Upper lobe of right lung (tissue), 1 donor: Measurements from ENCODE around the gene MFAP3L. TPM values are rescaled to one million over a fixed set of nuclear protein-coding genes. Genes with fewer than 3 reads are reported as not detected.

ENCODE experiments used
- ATAC-seq: fragments of 200-7000 bp; cut with Tn5 transposase; one replicate; pipeline ENCODE4 v1.9.1; 2020; ENCODE audit warnings: mild to moderate bottlenecking, moderate library complexity
- DNase-seq: peaks from one replicate; pipeline ENCODE4 v3.0.0-alpha.2; 2020
- H3K27ac ChIP-seq: fragments of 200-600 bp; one replicate; pipeline ENCODE4 v1.8.0; 2022
- H3K27me3 ChIP-seq: fragments of 200-600 bp; one replicate; pipeline ENCODE4 v1.8.0; 2022; ENCODE audit warnings: mild to moderate bottlenecking
- H3K36me3 ChIP-seq: fragments of 200-600 bp; one replicate; pipeline ENCODE4 v1.8.0; 2022
- H3K4me1 ChIP-seq: fragments of 200-600 bp; one replicate; pipeline ENCODE4 v1.8.0; 2022
- H3K4me3 ChIP-seq: fragments of 200-600 bp; one replicate; pipeline ENCODE4 v1.8.0; 2022; ENCODE audit warnings: mild to moderate bottlenecking
- H3K9me3 ChIP-seq: fragments of 200-600 bp; one replicate; pipeline ENCODE4 v1.8.0; 2022
- intact Hi-C: fragments of 100-400 bp; cut with DNase I; formaldehyde crosslinking; loops from one replicate; pipeline ENCODE4 v1.11.0; 2022
- total RNA-seq: library from RNA; stranded (reverse); fragmentation: NEBNext Ultra II Directional; extraction: Animal tissue kit (Norgen Biotek cat#: 25700); gene quantifications from one replicate; pipeline ENCODE4 v1.2.1, GENCODE V29; 2021
- TF ChIP-seq, protein P1 (sequence below): fragments of 200-600 bp; IDR thresholded peaks from one replicate; pipeline ENCODE4 v1.8.0; 2022; ENCODE audit warnings: antibody characterized with exemption
- donor health status: DM: no; HTN: yes; CAD: no; lungs with severe emphysema.

Gene MFAP3L
- total RNA-seq, 1 donor from 2014 or later: 9.6 TPM

DNA sequence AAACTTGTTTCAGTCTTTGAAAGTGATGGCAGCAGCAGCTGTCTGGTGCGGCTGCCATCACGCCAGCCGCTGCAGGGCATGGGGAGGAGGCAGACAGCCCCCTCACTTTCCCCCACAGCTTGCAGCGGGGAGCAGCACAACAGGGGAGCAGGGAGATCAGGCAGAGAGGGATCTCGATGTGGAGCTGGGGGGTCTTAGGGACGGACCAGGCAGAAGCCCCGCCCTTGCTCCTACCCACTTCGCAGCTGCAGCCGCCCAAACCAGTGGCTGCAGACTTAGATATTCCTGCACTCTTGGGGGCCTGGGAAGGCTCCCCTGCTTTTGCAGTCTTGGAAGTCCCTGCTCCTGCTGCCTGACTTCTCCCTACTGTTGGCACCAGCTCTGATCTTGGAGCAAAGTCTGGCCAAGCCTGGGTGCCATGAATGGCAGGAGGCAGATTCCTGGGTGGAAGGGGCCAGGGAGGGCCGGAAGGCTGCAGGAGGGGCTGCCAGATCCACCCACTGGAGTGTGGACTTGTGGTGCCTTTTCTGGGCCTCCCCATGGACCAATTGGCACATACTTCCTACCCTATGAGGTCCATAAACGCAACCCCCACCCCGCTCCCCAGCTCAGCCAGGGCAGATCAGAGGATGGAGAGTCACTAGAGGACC is 14.0 kb upstream of the MFAP3L start:
- TF ChIP-seq, protein P1, sequence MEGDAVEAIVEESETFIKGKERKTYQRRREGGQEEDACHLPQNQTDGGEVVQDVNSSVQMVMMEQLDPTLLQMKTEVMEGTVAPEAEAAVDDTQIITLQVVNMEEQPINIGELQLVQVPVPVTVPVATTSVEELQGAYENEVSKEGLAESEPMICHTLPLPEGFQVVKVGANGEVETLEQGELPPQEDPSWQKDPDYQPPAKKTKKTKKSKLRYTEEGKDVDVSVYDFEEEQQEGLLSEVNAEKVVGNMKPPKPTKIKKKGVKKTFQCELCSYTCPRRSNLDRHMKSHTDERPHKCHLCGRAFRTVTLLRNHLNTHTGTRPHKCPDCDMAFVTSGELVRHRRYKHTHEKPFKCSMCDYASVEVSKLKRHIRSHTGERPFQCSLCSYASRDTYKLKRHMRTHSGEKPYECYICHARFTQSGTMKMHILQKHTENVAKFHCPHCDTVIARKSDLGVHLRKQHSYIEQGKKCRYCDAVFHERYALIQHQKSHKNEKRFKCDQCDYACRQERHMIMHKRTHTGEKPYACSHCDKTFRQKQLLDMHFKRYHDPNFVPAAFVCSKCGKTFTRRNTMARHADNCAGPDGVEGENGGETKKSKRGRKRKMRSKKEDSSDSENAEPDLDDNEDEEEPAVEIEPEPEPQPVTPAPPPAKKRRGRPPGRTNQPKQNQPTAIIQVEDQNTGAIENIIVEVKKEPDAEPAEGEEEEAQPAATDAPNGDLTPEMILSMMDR: no peak
- H3K36me3 ChIP-seq: no peaks in the 10 kb centered on the region
- no peaks in the 10 kb centered on the region for H3K27me3 ChIP-seq
- no peaks in the 10 kb centered on the region for H3K9me3 ChIP-seq
- H3K4me3 ChIP-seq: no peak overlapping the region
- H3K4me1 ChIP-seq: no peaks in the 10 kb centered on the region
- DNase-seq (no peak), ATAC-seq (peak; percentile 19)
- intact Hi-C loops: no loop called here
- no peak overlapping the region for H3K27ac ChIP-seq

DNA sequence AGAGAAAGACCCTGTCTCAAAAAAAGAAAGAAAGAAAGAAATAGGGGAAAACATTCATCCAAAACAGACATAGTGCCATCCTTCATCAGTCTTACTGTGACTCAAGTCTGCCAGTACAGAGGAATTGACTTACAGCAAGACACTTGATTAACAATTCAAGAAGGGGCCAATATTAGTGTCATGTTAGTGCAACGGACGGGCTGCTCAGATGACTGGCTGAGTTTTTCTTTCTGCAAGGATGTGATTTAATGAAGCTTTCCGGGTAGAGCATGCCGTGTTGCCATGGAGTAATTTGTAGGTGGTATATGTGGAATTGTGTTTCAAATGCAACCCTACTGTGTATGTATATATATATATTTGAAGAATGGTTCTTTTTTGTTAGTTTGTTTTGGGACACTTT is 12.6 kb upstream of the MFAP3L start:
- no peaks in the 10 kb centered on the region for H3K9me3 ChIP-seq
- no peak overlapping the region for H3K27ac ChIP-seq
- intact Hi-C loops: no loop called here
- ATAC-seq (no peak), DNase-seq (no peak)
- H3K27me3 ChIP-seq: no peaks in the 10 kb centered on the region
- no peak overlapping the region for H3K4me3 ChIP-seq
- H3K36me3 ChIP-seq: no peaks in the 10 kb centered on the region
- H3K4me1 ChIP-seq: no peaks in the 10 kb centered on the region
- TF ChIP-seq, protein P1: no peak

DNA sequence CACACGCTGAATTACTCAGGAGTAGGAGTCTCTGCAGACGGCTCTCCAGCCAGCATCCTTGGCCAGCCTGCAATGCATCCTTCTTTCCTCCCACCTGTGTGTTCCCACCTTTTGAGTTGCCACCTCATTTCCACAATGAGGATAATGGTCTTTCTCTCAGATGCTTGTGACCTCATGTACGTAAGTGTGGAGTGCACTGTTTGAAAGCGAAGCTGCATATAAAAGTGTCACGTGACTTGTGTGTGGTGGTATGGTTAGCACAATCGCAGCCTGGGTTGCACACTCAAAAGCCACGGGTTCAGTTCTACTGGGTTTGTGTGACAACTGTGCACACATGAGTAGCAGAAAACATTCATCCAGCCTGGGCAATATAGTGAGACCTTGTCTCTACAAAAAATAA is 12.0 kb upstream of the MFAP3L start:
- no peaks in the 10 kb centered on the region for H3K9me3 ChIP-seq
- H3K36me3 ChIP-seq: no peaks in the 10 kb centered on the region
- no peak overlapping the region for H3K27ac ChIP-seq
- ATAC-seq: no peak
- no peaks in the 10 kb centered on the region for H3K4me1 ChIP-seq
- no peak for DNase-seq
- no peaks in the 10 kb centered on the region for H3K27me3 ChIP-seq
- no peak overlapping the region for H3K4me3 ChIP-seq
- TF ChIP-seq, protein P1: no peak
- intact Hi-C loops: no loop called here

DNA sequence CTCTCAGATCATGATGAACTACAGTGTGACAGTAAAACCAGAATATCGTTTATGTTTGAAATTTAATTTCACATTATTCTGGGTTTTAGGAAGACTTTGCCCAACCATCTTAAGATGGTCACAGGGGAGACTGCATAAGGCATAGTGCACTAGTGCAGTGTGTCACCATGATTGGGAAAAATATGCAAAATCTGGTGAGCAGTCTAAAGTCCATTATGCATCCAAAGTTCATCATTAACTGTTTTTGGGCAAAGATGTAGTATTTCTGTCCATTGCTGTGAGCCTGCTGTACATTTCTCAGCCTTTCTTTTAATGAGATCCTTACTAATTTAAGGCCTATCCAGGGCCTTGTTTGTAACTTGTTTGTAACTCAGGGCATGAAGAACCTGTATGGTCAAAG is 11.3 kb upstream of the MFAP3L start:
- ATAC-seq (no peak), DNase-seq (no peak)
- Histone ChIP-seq H3K36me3 (no peaks in the 10 kb centered on the region), H3K4me3 (no peak overlapping the region), H3K27ac (no peak overlapping the region), H3K9me3 (no peaks in the 10 kb centered on the region), H3K27me3 (no peaks in the 10 kb centered on the region), H3K4me1 (no peaks in the 10 kb centered on the region)
- TF ChIP-seq, protein P1: no peak
- intact Hi-C loops: no loop called here

DNA sequence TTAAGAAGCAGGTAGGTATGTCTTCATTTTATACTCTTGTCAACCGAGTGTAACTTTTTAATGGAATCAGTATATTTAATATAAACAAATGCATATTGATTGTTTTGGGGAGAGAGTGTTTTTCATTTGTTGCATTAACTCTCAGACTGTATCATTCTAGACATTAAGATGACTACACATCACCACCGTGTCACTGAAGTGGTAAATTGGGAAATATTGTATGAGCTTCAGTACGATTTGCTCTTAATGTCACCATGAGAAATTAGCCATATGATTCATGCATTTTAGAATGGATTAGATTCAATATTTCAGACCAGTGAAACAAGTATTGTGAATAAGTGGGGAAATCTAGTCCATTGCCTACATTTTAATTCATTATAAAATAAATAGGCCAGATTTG is 9.7 kb upstream of the MFAP3L start:
- intact Hi-C loops: no loop called here
- no peak overlapping the region for H3K4me3 ChIP-seq
- DNase-seq (no peak), ATAC-seq (no peak)
- H3K36me3 ChIP-seq: no peaks in the 10 kb centered on the region
- no peaks in the 10 kb centered on the region for H3K4me1 ChIP-seq
- no peak overlapping the region for H3K27ac ChIP-seq
- peaks cover 6% of the 10 kb centered on the region for H3K27me3 ChIP-seq
- TF ChIP-seq, protein P1: no peak
- no peaks in the 10 kb centered on the region for H3K9me3 ChIP-seq

DNA sequence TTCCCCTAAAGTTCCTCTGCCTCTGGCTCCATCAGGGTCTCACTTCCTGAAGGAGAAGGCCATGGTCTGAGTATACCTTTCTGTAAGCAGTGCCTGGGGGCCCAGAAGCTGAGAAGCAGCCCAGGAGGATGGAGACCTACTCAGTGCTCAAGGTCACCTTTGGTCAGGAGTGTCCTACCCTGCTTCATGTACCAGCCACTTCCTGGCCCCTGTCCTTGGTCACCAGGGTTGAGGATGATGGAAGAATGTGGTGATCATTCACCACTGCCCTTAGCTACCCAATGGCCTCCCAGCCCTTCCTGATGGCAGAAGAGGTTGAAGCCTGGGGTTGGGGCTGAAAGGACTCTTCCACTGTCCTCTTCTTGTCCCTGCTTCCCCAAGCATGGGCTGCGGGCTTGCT is 9.0 kb upstream of the MFAP3L start:
- DNase-seq (no peak), ATAC-seq (no peak)
- Histone ChIP-seq H3K4me1 (no peaks in the 10 kb centered on the region), H3K4me3 (no peak overlapping the region), H3K27ac (no peak overlapping the region), H3K9me3 (no peaks in the 10 kb centered on the region), H3K36me3 (no peaks in the 10 kb centered on the region), H3K27me3 (peaks cover 6% of the 10 kb centered on the region)
- TF ChIP-seq, protein P1: no peak
- intact Hi-C loops: no loop called here
